SU-DHL-6 (cell line): ENCODE results near the gene DSCAML1.

ENCODE experiments used
- EZH2phosphoT487 ChIP-seq: fragments of 200-600 bp; sonication (generic), shearing (Covaris generic); conservative IDR thresholded peaks from 2 replicates; pipeline ENCODE4 v1.6.1; 2018; ENCODE audit warnings: mild to moderate bottlenecking, antibody characterized with exemption, low read length, moderate library complexity, mixed read lengths
- TF ChIP-seq, protein P1 (sequence below): fragments of 200-600 bp; sonication (generic); IDR thresholded peaks from one replicate; pipeline ENCODE4 v1.5.1; 2017; ENCODE audit warnings: antibody characterized with exemption, mild to moderate bottlenecking, low read length, moderate library complexity; ENCODE audit not compliant: insufficient read depth, poor library complexity, severe bottlenecking

DNA sequence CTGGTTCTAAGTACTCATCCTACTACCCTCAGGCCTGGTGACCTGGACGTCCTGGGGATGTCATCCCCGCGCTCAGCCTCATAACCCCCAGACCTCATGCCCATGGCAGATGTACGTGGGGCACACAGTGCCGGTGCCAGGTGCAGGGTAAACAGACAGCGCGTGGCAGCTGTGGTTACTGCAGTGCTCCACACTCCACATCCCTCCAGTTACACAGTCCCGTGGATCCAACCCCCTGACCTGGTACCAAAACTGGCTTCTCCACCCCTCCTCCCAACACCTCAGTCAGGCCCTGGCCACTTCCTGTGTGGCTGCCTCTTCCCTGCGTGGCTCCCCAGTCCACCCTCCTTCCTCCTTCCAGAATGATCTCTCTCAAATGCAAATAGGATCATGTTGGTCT is 95.2 kb downstream of the DSCAML1 start:
- TF ChIP-seq, protein P1, sequence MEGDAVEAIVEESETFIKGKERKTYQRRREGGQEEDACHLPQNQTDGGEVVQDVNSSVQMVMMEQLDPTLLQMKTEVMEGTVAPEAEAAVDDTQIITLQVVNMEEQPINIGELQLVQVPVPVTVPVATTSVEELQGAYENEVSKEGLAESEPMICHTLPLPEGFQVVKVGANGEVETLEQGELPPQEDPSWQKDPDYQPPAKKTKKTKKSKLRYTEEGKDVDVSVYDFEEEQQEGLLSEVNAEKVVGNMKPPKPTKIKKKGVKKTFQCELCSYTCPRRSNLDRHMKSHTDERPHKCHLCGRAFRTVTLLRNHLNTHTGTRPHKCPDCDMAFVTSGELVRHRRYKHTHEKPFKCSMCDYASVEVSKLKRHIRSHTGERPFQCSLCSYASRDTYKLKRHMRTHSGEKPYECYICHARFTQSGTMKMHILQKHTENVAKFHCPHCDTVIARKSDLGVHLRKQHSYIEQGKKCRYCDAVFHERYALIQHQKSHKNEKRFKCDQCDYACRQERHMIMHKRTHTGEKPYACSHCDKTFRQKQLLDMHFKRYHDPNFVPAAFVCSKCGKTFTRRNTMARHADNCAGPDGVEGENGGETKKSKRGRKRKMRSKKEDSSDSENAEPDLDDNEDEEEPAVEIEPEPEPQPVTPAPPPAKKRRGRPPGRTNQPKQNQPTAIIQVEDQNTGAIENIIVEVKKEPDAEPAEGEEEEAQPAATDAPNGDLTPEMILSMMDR, result no peak
- no peak for TF ChIP-seq EZH2phosphoT487
